ENCODE data around the gene UGGT1.
"Not testable (repeated sequence)": the region's sequence is repeated elsewhere in the genome, so short reads cannot be mapped to it uniquely, and the experiment has no call there.

The UGGT1 gene

DNA sequence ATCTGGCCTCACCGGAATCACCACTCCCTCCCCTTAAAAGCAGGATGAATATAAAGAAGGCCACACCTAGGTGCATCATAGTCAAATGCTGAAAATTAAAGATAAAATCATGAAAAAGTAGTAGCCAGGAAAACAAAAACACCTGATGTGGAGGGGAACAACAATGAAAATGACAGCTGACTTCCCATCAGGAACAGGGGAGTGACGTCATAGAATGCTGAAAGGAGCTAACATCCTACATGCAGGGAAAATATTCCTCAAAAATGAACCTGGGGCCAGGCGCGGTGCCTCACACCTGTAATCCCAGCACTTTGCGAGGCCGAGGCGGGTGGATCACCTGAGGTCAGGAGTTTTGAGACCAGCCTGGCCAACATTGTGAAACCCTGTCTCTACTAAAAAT, 108.1 kb downstream of the UGGT1 start:
- in situ Hi-C loops (cut with MboI; ENCODE audit: low pct_unique_long_range_greater_than_20kb, low sequenced_read_pairs) = no loop called here
- DNase-seq = no peak

DNA sequence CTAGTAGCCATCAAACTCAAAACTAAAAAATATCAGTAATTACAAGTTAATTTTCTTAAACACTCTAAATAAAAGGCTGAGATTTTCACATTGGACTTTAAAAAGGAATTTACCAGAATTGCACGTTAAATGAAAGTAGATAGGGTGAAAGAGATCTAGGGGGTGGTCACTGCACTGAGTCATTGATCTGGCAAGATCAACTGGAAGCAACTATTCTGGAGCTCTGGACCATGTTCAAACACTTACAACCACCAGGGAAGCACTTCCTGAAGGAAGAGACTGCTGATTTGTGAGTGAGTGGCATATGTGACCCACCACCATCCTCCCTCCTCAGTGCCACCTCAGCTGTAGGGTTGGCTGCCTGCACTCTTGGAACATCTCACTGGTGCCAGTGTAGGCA, 111.8 kb downstream of the UGGT1 start:
- in situ Hi-C loops (cut with MboI; ENCODE audit: low pct_unique_long_range_greater_than_20kb, low sequenced_read_pairs) = no loop called here
- DNase-seq = no peak

DNA sequence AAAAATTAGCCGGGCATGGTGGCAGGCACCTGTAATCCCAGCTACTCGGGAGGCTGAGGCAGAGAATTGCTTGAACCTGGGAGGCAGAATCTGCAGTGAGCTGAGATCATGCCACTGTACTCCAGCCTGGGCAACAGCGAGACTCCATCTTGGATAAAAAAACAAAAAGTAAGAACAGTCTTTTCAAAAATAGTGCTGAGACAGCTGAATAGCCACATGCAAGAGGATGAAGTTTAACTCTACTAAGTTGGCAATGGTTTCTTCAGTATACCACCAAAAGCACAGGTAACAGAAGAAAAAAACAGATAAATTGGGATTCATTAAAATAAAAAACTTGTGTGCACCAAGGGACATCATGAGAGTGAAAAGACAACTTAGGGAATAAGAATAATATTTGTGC, 115.2 kb downstream of the UGGT1 start:
- in situ Hi-C loops (cut with MboI; ENCODE audit: low pct_unique_long_range_greater_than_20kb, low sequenced_read_pairs) = no loop called here

GRCh38 chr2:128208023-128208422, 117.0 kb downstream of the UGGT1 start:
- in situ Hi-C loops (cut with MboI; ENCODE audit: low pct_unique_long_range_greater_than_20kb, low sequenced_read_pairs) = no loop called here
- DNase-seq = no peak

More for the DNA sequence above, 115.2 kb downstream of the UGGT1 start:
- no peak for DNase-seq

DNA sequence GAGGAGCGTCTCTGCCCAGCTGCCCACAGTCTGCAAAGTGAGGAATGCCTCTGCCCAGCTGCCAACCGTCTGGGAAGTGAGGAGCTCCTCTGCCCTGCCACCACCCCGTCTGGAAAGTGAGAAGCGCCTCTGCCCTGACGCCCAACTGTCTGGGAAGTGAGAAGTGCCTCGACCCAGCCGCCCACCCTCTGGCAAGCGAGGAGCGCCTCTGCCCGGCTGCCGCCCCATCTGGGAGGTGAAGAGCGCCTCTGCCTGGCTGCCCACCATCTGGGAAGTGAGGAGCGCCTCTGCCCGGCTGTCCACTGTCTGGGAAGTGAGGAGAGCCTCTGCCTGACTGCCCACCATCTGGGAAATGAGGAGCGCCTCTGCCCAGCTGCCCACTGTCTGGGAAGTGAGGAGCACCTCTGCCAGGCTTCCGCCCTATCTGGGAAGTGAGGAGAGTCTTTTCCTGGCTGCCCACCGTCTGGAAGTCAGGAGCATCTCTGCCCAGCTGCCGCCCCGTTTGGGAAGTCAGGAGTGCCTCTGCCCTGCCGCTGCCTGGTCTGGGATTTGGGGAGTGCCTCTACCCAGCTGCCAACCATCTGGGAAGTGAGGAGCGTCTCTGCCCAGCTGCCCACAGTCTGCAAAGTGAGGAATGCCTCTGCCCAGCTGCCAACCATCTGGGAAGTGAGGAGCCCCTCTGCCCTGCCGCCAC, 117.8 kb downstream of the UGGT1 start:
- DNase-seq; in situ Hi-C loops (cut with MboI; ENCODE audit: low pct_unique_long_range_greater_than_20kb, low sequenced_read_pairs): not testable (repeated sequence)

DNA sequence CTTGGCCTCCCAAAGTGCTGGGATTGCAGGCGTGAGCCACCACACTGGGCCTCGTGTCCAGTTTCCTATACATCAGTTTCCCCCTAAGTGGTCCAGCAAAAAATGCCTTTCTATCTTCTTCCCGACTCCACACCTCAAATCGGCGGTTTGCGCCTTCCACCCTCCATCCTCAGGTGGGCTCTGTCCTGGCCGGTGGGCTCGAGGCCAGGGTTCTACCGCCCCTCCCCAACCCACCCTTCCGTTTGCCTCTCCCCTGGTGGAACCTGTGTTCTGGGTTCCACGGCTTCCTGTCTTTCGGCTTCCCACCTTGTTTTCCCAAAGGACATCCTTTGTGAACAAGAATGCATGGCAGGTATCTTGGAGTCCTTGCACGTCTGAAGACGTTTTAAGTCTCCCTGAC, 123.3 kb downstream of the UGGT1 start:
- no peak for DNase-seq
- in situ Hi-C loops (cut with MboI; ENCODE audit: low pct_unique_long_range_greater_than_20kb, low sequenced_read_pairs) = no loop called here

DNA sequence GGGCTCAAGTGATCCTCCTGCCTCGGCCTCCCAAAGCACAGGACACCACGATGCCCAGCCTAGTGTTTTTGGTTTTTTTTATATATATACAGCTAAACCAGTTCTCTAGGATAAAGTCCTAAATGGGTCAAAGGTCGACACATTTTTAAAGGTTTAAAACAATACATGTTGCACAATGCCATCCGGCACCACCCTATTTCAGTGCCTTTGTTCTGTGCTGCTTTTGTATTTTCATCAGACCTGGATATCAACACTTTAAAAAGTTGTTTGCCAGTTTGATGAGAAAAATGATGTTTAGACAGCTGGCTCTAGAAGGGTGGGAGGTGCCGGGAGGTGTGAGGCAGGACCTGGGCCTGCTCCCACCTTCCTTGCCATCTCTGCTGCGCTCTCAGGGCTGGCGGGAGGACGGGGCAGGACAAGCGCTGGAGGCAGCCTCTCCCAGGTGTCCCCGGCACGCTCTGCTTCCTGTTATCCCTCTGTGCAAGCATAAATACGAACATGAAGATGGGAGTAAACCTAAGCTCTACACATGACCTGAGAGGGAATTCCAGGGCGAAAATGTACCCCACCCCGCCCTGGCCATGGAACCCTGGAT, 124.0 kb downstream of the UGGT1 start:
- in situ Hi-C loops (cut with MboI; ENCODE audit: low pct_unique_long_range_greater_than_20kb, low sequenced_read_pairs) = no loop called here
- DNase-seq = no peak

- in situ Hi-C loops (cut with MboI; ENCODE audit: low pct_unique_long_range_greater_than_20kb, low sequenced_read_pairs) = no loop called here
- peak; percentile 33 for DNase-seq
These were observed 125.1 kb downstream of the UGGT1 start for GRCh38 chr2:128215897-128216642.

DNA sequence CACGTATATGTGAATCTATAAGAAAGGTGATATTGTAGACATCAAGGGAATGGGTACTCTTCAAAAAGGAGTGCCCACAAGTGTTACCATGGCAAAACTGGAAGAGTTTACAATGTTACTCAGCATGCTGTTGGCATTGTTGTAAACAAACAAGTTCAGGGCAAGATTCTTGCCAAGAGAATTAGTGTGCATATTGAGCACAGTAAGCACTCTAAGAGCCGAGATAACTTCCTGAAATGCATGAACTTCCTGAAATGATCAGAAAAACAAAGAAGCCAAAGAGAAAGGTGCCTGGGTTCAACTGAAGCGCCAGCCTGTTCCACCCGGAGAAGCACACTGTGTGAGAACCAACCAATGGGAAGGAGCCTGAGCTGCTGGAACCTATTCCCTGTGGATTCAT, 126.7 kb downstream of the UGGT1 start:
- peak; percentile 59 for DNase-seq
- in situ Hi-C loops (cut with MboI; ENCODE audit: low pct_unique_long_range_greater_than_20kb, low sequenced_read_pairs) = no loop called here

GRCh38 chr2:128219891-128220290, 128.9 kb downstream of the UGGT1 start:
- in situ Hi-C loops (cut with MboI; ENCODE audit: low pct_unique_long_range_greater_than_20kb, low sequenced_read_pairs) = no loop called here
- DNase-seq = no peak

DNA sequence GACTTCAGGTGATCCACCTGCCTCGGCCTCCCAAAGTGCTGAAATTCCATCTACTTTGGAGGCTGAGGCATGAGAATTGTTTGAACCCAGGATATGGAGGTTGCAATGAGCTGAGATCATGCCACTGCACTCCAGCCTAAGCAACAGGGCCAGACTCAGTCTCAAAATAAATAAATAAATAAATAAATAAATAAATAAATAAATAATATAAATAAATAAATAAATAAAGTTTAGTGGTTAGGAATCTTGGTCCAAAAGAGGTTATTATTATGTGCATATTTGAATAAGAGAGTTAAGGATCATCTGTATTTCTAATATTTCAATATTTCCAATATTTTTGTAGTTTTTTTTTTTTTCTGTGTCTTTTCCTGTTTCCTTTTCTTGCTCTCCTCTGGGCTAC, 136.9 kb downstream of the UGGT1 start:
- no peak for DNase-seq
- in situ Hi-C loops (cut with MboI; ENCODE audit: low pct_unique_long_range_greater_than_20kb, low sequenced_read_pairs) = no loop called here

DNA sequence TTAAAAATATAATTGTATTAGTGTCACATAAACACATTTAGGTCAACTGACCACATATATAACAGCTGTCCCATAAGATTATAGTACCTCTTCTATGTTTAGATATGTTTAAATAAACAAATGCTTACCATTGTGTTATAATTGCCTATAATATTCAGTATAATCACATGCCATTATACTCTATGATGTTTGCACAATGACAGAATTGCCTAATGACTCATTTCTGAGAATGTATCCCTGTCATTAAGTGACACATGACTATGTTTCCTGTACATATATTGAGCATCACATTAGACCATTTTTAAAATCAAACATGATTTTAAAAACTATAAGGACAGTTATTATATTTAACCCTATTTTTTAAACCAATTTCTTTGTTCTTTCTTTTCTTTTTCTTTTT, 137.9 kb downstream of the UGGT1 start:
- in situ Hi-C loops (cut with MboI; ENCODE audit: low pct_unique_long_range_greater_than_20kb, low sequenced_read_pairs) = no loop called here
- no peak for DNase-seq

GRCh38 chr2:128232965-128233789, 142.2 kb downstream of the UGGT1 start:
- DNase-seq = peak; percentile 90
- in situ Hi-C loops (cut with MboI; ENCODE audit: low pct_unique_long_range_greater_than_20kb, low sequenced_read_pairs) = no loop called here

- in situ Hi-C loops (cut with MboI; ENCODE audit: low pct_unique_long_range_greater_than_20kb, low sequenced_read_pairs) = no loop called here
- DNase-seq = no peak
These were observed 142.9 kb downstream of the UGGT1 start for GRCh38 chr2:128233790-128234395.

- no peak for DNase-seq
- in situ Hi-C loops (cut with MboI; ENCODE audit: low pct_unique_long_range_greater_than_20kb, low sequenced_read_pairs) = no loop called here
These were observed 143.6 kb downstream of the UGGT1 start for GRCh38 chr2:128234613-128235012.

DNA sequence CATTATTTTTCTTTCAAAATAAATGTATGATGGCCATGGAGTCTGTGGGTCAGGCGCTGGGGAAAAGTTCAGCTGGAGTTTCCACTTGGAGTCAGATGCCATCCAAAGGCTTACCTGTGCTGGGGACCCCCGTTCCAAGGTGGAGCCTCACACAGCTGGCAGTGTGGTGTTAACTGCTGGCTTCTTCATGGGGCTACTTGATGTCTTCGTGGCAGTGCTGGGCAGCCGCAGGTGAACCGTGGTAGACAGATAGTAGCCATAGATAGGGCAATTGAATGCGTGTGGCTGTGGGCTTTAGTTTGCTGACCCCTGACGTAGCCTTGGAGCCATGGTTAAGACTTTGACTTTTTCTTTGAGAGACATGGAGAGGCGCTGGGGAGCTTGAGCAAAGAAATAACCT, 144.6 kb downstream of the UGGT1 start:
- in situ Hi-C loops (cut with MboI; ENCODE audit: low pct_unique_long_range_greater_than_20kb, low sequenced_read_pairs) = no loop called here
- DNase-seq = no peak

- no peak for DNase-seq
- in situ Hi-C loops (cut with MboI; ENCODE audit: low pct_unique_long_range_greater_than_20kb, low sequenced_read_pairs) = no loop called here
These were observed 145.6 kb downstream of the UGGT1 start for GRCh38 chr2:128236491-128237035.

DNA sequence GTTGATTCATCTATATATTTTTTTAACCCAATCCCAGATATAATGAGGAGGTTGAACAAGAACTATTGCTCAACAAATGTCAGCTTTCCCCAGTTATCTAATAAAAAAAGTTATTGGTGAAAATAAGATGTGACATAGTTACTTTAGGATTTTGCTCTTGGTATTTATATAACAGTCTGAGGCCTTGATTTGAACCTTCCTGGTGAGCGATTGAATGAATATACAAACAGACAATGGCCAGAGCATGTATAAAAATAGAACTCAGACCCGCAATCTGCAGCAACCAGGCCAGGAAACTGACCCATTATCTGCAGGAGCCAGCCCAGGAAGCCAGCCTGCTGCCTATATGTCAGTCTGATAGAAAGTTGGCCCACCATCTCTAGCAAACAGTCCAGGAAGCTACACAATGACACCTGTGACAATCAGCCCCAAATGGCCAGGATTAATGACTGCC, 146.1 kb downstream of the UGGT1 start:
- in situ Hi-C loops (cut with MboI; ENCODE audit: low pct_unique_long_range_greater_than_20kb, low sequenced_read_pairs) = no loop called here
- DNase-seq = no peak
